Endodermal cell (in vitro differentiated cells): ENCODE measurements around the gene HOXA1. TPM values are rescaled to one million over a fixed set of nuclear protein-coding genes. Genes with fewer than 3 reads are reported as not detected.

Source experiments
- DNase-seq: peaks from one replicate; pipeline ENCODE4 v3.0.0-alpha.2; 2017
- H3K27ac ChIP-seq: 2 replicates; pipeline ENCODE4 v1.5.1; 2013; ENCODE audit warnings: mild to moderate bottlenecking, low read depth, low read length, moderate library complexity
- H3K27me3 ChIP-seq: 2 replicates; pipeline ENCODE4 v1.6.1; 2013; ENCODE audit warnings: mild to moderate bottlenecking, low read length, moderate library complexity; ENCODE audit not compliant: insufficient read depth, control insufficient read depth, poor library complexity, severe bottlenecking
- H3K36me3 ChIP-seq: 2 replicates; pipeline ENCODE4 v1.7.0; 2013; ENCODE audit warnings: mild to moderate bottlenecking, low read length, moderate library complexity; ENCODE audit not compliant: control insufficient read depth, insufficient read depth
- H3K4me1 ChIP-seq: one replicate; pipeline ENCODE4 v1.7.0; 2013; ENCODE audit warnings: low read length; ENCODE audit not compliant: control insufficient read depth, insufficient read depth
- H3K4me3 ChIP-seq: 2 replicates; pipeline ENCODE4 v1.5.1; 2013; ENCODE audit warnings: mild to moderate bottlenecking, low read length, moderate library complexity
- H3K9ac ChIP-seq: 2 replicates; pipeline ENCODE4 v1.6.1; 2013; ENCODE audit warnings: mild to moderate bottlenecking, low read length, moderate library complexity; ENCODE audit not compliant: poor library complexity, severe bottlenecking; ENCODE audit errors: extremely low read depth
- H3K9me3 ChIP-seq: 2 replicates; pipeline ENCODE4 v1.6.1; 2013; ENCODE audit warnings: mild to moderate bottlenecking, low read length, moderate library complexity; ENCODE audit not compliant: control insufficient read depth
- H3K27ac Mint-ChIP-seq: 2 replicates; pipeline ENCODE4 v1.8.0; 2020; ENCODE audit warnings: mixed read lengths
- H3K27me3 Mint-ChIP-seq: 2 replicates; pipeline ENCODE4 v1.8.0; 2021; ENCODE audit warnings: mild to moderate bottlenecking, mixed read lengths; ENCODE audit not compliant: insufficient read depth
- H3K36me3 Mint-ChIP-seq: 2 replicates; pipeline ENCODE4 v1.8.0; 2020; ENCODE audit warnings: low read depth, mixed read lengths
- H3K4me1 Mint-ChIP-seq: 2 replicates; pipeline ENCODE4 v1.8.0; 2020; ENCODE audit warnings: mixed read lengths
- H3K4me3 Mint-ChIP-seq: 2 replicates; pipeline ENCODE4 v1.8.0; 2020; ENCODE audit warnings: mild to moderate bottlenecking, moderate library complexity, mixed read lengths
- H3K9me3 Mint-ChIP-seq: 2 replicates; pipeline ENCODE4 v1.8.0; 2020; ENCODE audit warnings: mild to moderate bottlenecking, mixed read lengths
- CTCF ChIP-seq: fragments of 200-600 bp; sonication (generic); conservative IDR thresholded peaks from 2 replicates; pipeline ENCODE4 v1.5.0; 2021; ENCODE audit warnings: antibody characterized with exemption, mild to moderate bottlenecking
- WGBS, 2 experiments: methylation state at CpG; one replicate each; pipeline versions ENCODE4 v1.1.5 to v1.1.7; 2013; ENCODE audit warnings: missing lambda C conversion rate in 2 of 2, mixed read lengths in 1 of 2; ENCODE audit not compliant: insufficient coverage in 1 of 2, insufficient read length in 1 of 2; 5-methylcytosine and 5-hydroxymethylcytosine counted together
- total RNA-seq, 2 donors: library from RNA; stranded (reverse); fragmentation: NEBNext Ultra II Directional in 1 of 2; extraction: Animal tissue kit (Norgen Biotek cat#: 25700) in 1 of 2; gene quantifications; 2 replicates in 1 of 2; 3 replicates in 1 of 2; pipeline ENCODE4 v1.2.1, GENCODE V29; 2021

HOXA1 gene
- total RNA-seq, 2 donors from 2014 or later: not detected

GRCh38 chr7:27138472-27138871, 42.7 kb upstream of the HOXA1 start:
- no peaks in the 10 kb centered on the region for H3K4me1 ChIP-seq
- no peak for DNase-seq
- H3K27me3 ChIP-seq: peaks cover 100% of the 10 kb centered on the region
- Mint-ChIP-seq H3K36me3 (no peaks in the 10 kb centered on the region), H3K4me3 (no peak overlapping the region), H3K4me1 (peaks cover 9% of the 10 kb centered on the region), H3K27me3 (peaks cover 100% of the 10 kb centered on the region), H3K9me3 (no peaks in the 10 kb centered on the region), H3K27ac (no peak overlapping the region)
- no peak overlapping the region for H3K4me3 ChIP-seq
- TF ChIP-seq CTCF: no peak
- 52% methylated on average over 1 of the region's 1 CpG; no CpG with 5 or more reads in 1 of the 2 experiments for WGBS, 2 experiments
- no peak overlapping the region for H3K9ac ChIP-seq
- H3K9me3 ChIP-seq: no peaks in the 10 kb centered on the region
- H3K27ac ChIP-seq: no peak overlapping the region
- no peaks in the 10 kb centered on the region for H3K36me3 ChIP-seq

- Histone ChIP-seq H3K9ac (no peak overlapping the region), H3K9me3 (no peaks in the 10 kb centered on the region), H3K27ac (no peak overlapping the region), H3K36me3 (no peaks in the 10 kb centered on the region), H3K4me1 (no peaks in the 10 kb centered on the region), H3K4me3 (no peak overlapping the region), H3K27me3 (peaks cover 100% of the 10 kb centered on the region)
- no peaks in the 10 kb centered on the region for H3K36me3 Mint-ChIP-seq
- peaks cover 100% of the 10 kb centered on the region for H3K27me3 Mint-ChIP-seq
- H3K4me3 Mint-ChIP-seq: no peak overlapping the region
- 63% methylated on average over 1 to 2 of the region's 2 CpGs for WGBS, 2 experiments
- peaks cover 6% of the 10 kb centered on the region for H3K4me1 Mint-ChIP-seq
- H3K9me3 Mint-ChIP-seq: no peaks in the 10 kb centered on the region
- TF ChIP-seq CTCF: no peak
- no peak for DNase-seq
- no peak overlapping the region for H3K27ac Mint-ChIP-seq
These were observed 42.0 kb upstream of the HOXA1 start for GRCh38 chr7:27137640-27138315.

DNA sequence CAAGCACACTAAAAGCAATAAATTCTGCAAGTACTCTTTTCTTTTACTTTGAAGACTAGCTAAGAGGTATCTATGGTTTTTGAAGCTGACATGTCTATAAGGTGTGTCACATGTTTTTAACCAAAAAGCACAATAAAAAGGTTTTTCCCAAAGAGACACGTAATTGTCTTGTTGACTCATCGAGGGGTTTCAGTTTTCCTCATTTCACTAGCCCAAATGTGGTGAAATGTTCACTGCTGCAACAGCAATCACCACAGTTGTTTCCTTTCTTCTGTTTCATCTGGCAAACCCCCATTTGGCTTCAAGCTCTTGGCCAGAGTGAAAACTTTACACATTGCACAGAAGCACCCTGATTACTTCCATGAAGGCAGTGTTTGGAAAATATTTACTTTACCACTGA, 38.6 kb upstream of the HOXA1 start:
- H3K27me3 ChIP-seq: peaks cover 99% of the 10 kb centered on the region
- Mint-ChIP-seq H3K27ac (no peak overlapping the region), H3K27me3 (peaks cover 97% of the 10 kb centered on the region), H3K4me3 (no peak overlapping the region), H3K9me3 (no peaks in the 10 kb centered on the region), H3K4me1 (no peaks in the 10 kb centered on the region), H3K36me3 (no peaks in the 10 kb centered on the region)
- no peaks in the 10 kb centered on the region for H3K9me3 ChIP-seq
- no peak overlapping the region for H3K27ac ChIP-seq
- 14 to 17% methylated on average over 2 of the region's 2 CpGs for WGBS, 2 experiments
- H3K9ac ChIP-seq: no peak overlapping the region
- H3K4me1 ChIP-seq: no peaks in the 10 kb centered on the region
- no peak for TF ChIP-seq CTCF
- no peaks in the 10 kb centered on the region for H3K36me3 ChIP-seq
- H3K4me3 ChIP-seq: no peak overlapping the region
- DNase-seq: no peak
